Measurements from ENCODE around the gene DHRS3.

The DHRS3 gene

DNA sequence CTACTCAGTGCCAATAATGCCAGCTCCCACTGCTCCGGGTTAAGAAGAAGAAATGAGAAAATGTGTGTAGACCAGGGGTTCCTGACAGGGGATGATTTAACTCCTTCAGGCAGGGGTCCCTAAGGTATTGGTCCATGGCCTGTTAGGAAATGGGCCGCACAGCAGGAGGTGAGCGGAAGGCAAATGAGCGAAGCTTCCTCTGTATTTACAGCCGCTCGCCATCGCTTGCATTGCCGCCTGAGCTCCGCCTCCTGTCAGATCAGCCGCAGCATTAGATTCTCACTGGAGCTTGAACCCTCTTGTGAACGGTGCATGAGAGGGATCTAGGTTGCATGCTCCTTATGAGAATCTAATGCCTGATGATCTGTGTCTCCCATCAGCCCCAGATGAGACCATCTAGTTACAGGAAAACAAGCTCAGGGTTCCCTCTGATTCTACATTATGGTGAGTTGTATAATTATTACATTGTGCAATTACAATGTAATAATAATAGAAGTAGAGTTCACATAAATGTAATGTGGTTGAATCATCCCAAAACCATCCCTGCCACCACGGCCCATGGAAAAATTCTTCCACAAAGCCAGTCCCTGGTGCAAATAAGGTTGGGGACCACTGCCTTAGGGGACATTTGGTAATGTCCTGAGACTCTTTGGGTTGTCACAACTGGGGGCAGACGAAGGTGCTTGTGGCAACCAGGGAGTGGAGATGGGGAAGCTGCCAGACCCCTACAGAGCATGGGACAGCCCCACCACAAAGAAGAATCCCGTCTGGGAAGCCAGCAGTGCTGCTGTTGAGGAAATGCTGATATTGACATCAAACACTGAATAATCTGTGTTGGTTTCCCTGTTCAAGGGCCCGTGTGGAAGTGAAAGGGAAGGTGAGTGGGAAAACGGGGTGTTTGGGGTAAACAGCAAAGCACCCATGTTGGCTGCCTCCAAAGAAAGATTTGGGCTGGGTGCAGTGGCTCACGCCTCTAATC lies 60.8 kb downstream of the DHRS3 start:
- no peak overlapping the region for H3K9ac ChIP-seq (ENCODE audit: low read depth, low read length)
- H3K9me3 ChIP-seq (ENCODE audit: control insufficient read depth, insufficient read depth, low read length): peaks cover 7% of the 10 kb centered on the region
- H3K36me3 ChIP-seq (ENCODE audit: insufficient read depth, low read length): no peaks in the 10 kb centered on the region
- peaks cover 11% of the 10 kb centered on the region for H3K4me1 ChIP-seq (ENCODE audit: insufficient read depth, low read length)

DNA sequence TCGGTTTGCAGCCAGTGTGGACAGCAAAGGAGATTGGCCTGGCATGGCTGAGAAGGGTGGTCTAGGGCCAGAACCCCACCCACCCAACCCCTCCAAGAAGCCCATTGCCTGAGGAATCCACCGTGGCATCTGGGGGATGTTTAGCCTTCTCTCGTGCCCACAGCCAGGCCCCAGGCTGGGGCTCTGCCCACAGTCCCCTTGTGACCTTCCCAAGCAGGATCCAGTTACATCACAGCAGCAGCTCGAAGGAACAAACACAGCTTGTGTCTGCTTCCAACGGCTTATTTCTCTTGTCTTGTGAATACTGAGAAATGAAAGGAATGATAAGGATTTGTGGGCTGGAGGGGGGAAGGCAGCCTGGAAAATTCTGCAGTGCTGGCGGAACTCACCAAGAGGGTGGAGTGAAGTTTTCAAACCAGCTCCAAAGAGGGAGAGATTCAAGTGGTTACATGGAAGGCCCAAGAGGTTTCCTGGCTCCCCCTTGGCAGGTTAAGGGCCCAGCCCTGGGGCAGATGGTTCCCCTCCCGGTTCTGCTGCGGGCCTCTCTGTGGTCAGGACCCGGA lies 61.6 kb downstream of the DHRS3 start:
- H3K4me1 ChIP-seq (ENCODE audit: insufficient read depth, low read length): peaks cover 11% of the 10 kb centered on the region

DNA sequence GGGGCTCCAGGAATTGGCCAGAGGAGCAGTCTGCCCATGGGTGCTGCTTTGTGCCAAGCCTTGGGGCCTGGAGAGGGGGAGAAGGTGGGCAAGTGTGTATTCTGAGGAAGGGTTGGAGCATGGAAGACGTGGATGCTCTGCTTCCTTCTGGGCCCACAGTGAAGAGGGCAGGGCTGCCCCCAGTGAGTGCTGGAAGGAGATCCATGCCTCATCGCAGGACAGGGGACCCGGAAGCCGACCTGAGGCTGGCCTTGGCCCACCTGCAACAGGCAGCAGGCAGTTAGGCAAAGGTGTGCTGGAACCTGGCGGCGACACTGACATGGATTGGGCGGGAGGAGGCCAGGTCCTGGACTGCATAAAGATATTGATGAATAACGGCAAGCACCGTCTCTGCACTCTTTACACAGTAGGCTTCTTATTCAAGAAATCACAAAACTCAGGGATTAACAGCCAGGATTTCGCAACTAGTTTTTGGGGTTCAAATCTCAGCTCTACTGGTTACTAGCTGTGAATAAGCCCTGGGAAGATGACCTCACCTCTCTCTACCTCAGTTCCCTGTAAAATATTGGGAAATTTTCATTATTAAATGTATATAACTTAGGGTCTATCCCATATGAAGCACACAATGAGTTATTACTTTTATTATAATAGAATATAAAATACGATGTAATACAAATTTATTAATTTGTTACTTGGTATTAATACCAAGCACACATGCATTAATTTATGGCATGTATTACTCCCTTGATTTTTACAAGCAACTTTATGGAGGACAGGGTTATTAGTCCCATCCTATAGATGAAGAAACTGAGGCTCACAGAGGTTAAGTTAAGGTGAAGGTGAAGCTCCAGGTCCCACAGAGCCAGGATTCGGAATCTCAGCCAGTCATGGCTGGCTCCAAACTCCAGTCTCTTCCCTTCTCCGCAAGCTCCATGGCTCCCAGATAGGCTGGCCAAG lies 62.3 kb downstream of the DHRS3 start:
- Histone ChIP-seq H3K4me1 (ENCODE audit: insufficient read depth, low read length) (peaks cover 11% of the 10 kb centered on the region), H3K9ac (ENCODE audit: low read depth, low read length) (no peak overlapping the region), H3K9me3 (ENCODE audit: control insufficient read depth, insufficient read depth, low read length) (peaks cover 7% of the 10 kb centered on the region), H3K36me3 (ENCODE audit: insufficient read depth, low read length) (no peaks in the 10 kb centered on the region)

More for the DNA sequence above, 61.6 kb downstream of the DHRS3 start:
- Histone ChIP-seq H3K9me3 (ENCODE audit: control insufficient read depth, insufficient read depth, low read length) (peaks cover 7% of the 10 kb centered on the region), H3K9ac (ENCODE audit: low read depth, low read length) (no peak overlapping the region), H3K36me3 (ENCODE audit: insufficient read depth, low read length) (no peaks in the 10 kb centered on the region)

DNA sequence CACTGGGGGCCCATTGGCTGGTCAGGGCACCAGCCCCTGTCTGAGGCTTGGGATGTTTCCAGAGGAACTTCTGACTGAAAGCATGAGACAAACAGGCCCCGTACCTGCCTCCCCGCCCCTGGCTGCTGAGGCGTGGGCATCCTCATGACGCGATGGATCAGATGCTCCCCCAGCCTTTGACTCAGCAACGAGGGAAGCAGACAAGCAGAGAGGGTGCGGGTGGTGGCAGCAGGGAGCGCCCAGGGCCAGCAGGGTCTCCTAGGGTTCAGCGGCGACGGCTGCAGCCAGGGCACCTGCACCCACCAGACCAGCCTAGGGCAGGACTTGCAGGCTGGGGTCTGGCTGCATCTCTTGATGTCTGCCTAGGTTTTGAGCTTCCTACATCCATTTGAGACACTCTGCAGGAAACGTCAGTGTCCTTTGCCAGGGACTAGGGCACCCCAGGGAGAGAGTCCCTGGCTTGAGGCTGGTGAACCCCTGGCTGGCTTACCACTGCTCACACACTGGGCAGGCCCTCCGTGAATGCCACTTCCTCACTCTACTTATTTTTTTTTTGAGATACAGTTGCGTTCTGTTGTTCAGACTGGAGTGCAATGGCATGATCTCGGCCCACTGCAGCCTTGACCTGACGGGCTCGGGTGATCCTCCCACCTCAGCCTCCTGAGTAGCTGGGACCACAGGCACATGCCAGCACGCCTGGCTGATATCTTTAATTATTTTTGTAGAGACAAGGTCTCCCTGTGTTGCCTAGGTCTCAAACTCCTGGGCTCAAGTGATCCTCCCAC lies 63.3 kb downstream of the DHRS3 start:
- H3K4me1 ChIP-seq (ENCODE audit: insufficient read depth, low read length): peaks cover 14% of the 10 kb centered on the region
- H3K9me3 ChIP-seq (ENCODE audit: control insufficient read depth, insufficient read depth, low read length): peaks cover 7% of the 10 kb centered on the region
- no peaks in the 10 kb centered on the region for H3K36me3 ChIP-seq (ENCODE audit: insufficient read depth, low read length)
- H3K9ac ChIP-seq (ENCODE audit: low read depth, low read length): no peak overlapping the region

DNA sequence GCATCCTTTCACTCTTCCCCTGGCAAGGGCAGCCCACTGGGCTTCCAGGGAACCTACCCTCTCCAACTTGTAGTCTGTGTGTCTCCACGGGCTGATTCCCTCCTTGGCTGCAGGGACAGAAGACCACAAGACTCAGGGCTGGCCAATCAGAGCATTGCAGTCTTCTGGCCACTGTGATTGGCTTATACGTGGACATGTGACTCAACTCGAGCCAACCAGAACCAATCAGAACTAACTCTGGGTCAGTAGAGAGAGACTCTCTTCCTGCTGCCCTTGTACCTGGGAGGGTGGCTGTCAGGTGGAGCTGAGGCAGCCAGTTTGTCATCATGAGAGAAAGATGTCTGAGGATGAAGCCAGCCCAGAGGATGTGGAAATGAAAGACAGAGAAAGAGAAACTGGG lies 64.0 kb downstream of the DHRS3 start:
- Histone ChIP-seq H3K4me1 (ENCODE audit: insufficient read depth, low read length) (peaks cover 20% of the 10 kb centered on the region), H3K9ac (ENCODE audit: low read depth, low read length) (no peak overlapping the region), H3K36me3 (ENCODE audit: insufficient read depth, low read length) (no peaks in the 10 kb centered on the region), H3K9me3 (ENCODE audit: control insufficient read depth, insufficient read depth, low read length) (peaks cover 7% of the 10 kb centered on the region)

DNA sequence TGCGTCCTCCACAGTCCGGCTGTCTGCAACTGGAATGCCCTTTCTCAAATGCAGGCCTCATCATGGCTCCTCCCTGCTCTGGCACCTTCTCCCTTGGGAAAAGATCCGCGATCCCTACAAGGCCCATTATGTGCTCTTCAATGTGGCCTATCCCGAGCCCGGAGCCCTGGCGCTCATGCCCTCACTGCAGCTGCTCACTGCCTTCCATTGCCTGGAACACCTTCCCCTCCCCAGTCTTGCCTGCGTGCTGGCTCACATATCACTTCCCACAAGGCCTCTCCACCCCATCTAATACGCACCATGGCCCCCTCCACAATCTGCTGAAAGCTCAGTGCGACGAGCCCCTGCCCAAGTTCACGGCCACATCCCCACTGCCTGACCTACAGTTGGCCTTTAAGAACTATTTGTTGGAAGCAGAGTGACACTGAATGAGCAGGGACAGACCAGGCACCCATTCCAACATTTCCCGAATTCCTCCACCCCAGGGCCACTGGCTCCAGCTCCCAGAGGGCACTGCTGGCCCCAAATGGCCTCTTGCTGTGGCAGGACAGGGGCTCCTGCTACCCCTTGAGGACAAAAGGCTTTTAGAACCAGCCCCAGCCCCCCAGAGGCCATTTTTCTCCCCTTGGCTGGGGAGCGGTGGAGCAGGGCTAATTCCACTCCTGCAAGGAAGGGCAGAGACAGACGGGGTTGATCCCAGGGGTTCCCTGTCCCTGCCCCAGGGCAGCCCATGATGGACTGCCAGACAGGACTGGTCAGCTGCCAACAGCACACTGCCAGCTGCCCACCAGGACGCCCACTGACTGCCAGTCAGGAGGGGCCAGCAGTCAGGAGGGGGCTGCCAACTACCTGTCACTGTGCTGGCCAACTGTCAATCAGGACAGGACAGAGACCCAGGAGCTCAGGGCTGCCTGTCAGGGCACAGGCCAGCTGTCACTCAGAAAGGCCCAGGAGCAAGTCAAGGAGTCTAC lies 64.8 kb downstream of the DHRS3 start:
- Histone ChIP-seq H3K9ac (ENCODE audit: low read depth, low read length) (no peak overlapping the region), H3K9me3 (ENCODE audit: control insufficient read depth, insufficient read depth, low read length) (peaks cover 7% of the 10 kb centered on the region), H3K4me1 (ENCODE audit: insufficient read depth, low read length) (peaks cover 20% of the 10 kb centered on the region), H3K36me3 (ENCODE audit: insufficient read depth, low read length) (no peaks in the 10 kb centered on the region)

DNA sequence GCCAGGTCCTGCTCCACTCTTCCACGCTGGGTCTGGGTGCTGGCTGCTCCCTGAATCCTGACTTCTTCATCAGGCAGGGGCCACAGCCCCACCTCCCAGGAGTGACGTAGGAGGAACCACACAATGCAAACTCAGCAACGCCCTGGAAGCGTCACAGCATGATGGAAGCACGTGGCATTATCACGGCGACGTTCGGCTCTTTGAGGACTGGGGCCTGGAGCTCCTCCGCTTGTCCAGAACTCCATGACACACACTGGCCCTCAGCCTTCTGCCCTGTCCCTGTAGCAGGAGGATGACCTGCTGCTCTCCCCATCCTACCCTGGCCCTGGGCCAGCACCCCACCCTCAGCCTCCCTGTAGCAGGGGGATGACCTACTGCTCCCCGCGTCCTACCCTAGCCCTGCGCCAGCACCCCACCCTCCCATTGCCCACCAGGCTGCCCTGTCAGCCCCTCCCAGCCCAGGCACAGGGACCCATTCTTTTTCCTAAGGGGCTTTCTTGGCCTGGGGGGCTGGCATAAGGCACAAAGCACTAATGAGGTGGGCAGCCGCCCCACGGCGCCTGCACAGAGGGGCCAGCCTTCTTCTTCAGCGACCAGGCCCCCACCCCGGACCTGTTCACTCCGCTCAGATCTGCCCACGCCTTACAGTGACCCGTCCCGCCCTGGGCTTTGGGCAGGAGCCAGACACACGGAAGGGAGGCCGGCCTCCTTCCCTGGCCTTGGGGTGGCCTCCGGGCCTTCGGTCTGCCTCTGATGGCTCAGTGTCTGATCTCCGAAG lies 65.7 kb downstream of the DHRS3 start:
- H3K4me1 ChIP-seq (ENCODE audit: insufficient read depth, low read length): peaks cover 20% of the 10 kb centered on the region
- H3K9ac ChIP-seq (ENCODE audit: low read depth, low read length): no peak overlapping the region
- H3K9me3 ChIP-seq (ENCODE audit: control insufficient read depth, insufficient read depth, low read length): peaks cover 1% of the 10 kb centered on the region
- H3K36me3 ChIP-seq (ENCODE audit: insufficient read depth, low read length): no peaks in the 10 kb centered on the region

DNA sequence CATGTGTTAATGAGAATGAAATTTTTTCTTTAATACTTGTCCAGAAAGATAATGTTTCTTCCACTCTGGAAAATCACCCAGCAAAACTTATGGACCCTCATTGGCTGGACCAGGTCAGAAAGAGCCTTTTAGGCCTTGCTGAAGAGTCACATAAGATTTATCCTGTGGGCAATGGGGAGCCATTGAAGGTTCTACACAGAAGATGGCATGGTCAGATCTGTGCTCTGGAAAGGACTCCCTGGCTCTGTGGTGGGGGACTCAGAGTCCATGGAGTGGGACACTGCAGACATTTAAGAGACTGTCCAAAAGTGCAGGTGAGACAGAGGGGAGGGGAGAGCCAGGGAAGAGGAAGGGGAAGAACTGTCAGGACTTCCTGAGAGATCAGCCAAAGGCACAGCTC lies 66.4 kb downstream of the DHRS3 start:
- H3K9ac ChIP-seq (ENCODE audit: low read depth, low read length): no peak overlapping the region
- no peaks in the 10 kb centered on the region for H3K36me3 ChIP-seq (ENCODE audit: insufficient read depth, low read length)
- no peaks in the 10 kb centered on the region for H3K9me3 ChIP-seq (ENCODE audit: control insufficient read depth, insufficient read depth, low read length)
- H3K4me1 ChIP-seq (ENCODE audit: insufficient read depth, low read length): peaks cover 20% of the 10 kb centered on the region

DNA sequence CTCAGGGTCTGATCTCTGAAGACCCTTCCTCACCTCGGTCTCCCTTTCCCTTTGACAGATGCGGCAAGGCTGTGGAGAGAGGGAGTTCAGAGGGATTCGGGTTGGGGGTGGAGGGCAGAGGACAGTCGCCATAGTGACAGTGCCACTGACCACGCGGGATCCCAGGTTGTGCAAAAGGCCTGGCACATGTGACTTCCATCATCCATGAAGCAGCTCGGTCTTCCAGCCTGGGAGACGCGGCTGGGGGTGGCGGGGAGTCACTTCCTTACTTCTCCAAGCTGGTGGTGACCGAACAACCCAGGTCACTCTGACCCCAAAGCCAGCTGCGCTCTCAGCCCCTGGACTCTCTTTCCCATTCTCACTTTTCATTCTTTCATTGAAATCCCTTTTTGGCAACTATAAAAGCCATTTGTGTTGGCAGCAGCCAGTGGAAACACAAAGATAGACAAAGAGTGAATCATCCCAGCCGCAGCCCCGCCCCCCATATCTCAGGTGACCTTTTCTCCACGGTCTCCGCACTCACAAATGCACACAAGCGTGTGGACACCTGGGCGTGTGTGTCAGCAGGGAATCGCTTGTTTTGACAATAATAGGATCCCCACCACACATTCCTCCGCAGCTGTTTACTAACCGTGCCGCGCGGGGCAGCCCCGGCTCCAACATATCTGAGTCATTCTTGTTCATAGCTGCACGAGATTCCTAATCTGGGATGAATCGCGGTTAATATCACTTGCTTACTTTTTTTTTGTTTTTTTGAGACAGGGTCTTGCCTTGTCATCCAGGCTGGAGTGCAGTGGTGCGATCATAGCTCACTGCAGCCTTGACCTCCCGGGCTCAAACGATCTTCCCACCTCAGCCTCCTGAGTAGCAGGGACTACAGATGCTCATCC lies 68.3 kb downstream of the DHRS3 start:
- H3K36me3 ChIP-seq (ENCODE audit: insufficient read depth, low read length): no peaks in the 10 kb centered on the region
- H3K9ac ChIP-seq (ENCODE audit: low read depth, low read length): no peak overlapping the region
- peaks cover 19% of the 10 kb centered on the region for H3K4me1 ChIP-seq (ENCODE audit: insufficient read depth, low read length)
- H3K9me3 ChIP-seq (ENCODE audit: control insufficient read depth, insufficient read depth, low read length): no peaks in the 10 kb centered on the region

DNA sequence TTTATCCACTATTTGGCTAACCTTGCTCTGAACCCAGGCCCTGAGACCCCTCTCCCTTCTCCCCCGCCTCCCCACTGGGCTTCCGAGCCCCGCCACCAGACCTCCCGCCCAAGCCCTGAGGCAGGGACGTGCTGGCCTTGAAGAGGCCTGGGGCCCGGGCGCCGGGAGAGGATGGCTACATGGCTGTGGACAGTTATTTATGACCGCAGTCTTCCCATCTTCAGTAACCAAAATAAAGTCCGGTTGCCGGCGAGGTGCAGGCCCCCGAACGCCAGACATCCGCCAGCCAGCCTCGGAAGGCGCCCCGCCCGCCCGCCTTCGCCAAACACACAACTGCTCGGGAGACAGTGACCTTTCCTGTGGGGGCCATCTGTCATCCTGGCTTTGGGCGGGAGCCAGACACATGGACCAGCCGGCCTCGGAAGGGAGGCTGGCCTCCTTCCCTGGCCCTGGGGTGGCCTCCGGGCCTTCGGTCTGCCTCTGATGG lies 69.0 kb downstream of the DHRS3 start:
- Histone ChIP-seq H3K36me3 (ENCODE audit: insufficient read depth, low read length) (no peaks in the 10 kb centered on the region), H3K4me1 (ENCODE audit: insufficient read depth, low read length) (peaks cover 19% of the 10 kb centered on the region), H3K9ac (ENCODE audit: low read depth, low read length) (no peak overlapping the region), H3K9me3 (ENCODE audit: control insufficient read depth, insufficient read depth, low read length) (no peaks in the 10 kb centered on the region)

DNA sequence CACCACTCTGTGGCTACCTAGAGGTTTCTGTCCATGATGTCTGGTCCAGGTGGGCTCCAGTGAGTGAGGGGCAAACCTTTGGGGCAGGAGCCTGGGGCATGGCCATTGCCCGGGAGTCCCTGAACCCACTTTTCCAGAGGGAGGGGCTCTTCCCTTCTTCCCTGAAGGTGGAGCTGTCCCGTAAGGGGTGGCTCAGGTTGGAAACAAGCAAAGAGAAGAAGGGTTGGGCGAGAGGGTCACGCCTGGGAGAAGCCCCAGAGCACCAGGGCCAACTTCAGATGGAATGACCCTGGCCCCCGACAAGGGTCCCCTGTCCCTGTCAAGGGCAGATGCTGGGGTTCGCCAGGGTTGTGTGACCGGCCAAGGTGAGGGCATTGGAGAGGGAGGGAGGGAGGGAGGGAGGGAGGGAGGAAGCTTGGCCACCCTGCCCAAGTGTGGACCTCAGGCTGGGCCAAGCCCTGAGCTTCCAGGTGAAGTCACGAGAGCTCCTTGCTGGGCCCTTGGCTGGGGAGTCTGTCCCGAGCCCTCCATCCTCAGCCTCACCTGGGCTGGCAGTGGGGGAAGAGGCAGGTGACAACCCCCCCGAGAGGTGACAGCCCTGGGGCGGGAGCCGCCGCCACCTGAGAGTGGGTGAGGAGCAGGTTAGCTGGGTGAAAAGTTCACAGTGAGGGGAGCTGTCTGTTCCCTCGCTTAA lies 69.6 kb downstream of the DHRS3 start:
- no peaks in the 10 kb centered on the region for H3K36me3 ChIP-seq (ENCODE audit: insufficient read depth, low read length)
- peaks cover 19% of the 10 kb centered on the region for H3K4me1 ChIP-seq (ENCODE audit: insufficient read depth, low read length)
- no peaks in the 10 kb centered on the region for H3K9me3 ChIP-seq (ENCODE audit: control insufficient read depth, insufficient read depth, low read length)
- H3K9ac ChIP-seq (ENCODE audit: low read depth, low read length): no peak overlapping the region

Data from ES-I3 (cell line).